Measurements from ENCODE around the gene SPON1.

The SPON1 gene

DNA sequence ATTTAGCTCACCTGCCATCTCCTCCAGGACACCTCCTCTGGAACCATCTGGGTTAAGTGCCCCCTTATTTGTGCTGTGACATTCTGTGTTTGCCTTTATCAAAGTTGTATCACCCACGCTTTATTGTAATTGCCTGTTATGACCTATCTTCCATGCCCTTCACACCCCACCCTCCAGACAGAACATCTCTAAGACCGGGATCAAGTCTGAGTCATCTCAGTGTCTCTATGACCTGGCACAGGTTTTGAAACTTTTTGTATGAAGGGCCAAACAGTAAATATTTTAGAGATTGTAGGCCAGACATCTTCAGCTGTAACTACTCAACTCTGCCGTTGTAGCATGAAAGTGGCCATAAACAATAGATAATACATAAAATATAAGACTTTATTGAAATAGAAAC lies 161.8 kb downstream of the SPON1 start:
- DNase-seq (ENCODE audit: insufficient read length, low spot score), result no peak
- TF ChIP-seq, protein P1, sequence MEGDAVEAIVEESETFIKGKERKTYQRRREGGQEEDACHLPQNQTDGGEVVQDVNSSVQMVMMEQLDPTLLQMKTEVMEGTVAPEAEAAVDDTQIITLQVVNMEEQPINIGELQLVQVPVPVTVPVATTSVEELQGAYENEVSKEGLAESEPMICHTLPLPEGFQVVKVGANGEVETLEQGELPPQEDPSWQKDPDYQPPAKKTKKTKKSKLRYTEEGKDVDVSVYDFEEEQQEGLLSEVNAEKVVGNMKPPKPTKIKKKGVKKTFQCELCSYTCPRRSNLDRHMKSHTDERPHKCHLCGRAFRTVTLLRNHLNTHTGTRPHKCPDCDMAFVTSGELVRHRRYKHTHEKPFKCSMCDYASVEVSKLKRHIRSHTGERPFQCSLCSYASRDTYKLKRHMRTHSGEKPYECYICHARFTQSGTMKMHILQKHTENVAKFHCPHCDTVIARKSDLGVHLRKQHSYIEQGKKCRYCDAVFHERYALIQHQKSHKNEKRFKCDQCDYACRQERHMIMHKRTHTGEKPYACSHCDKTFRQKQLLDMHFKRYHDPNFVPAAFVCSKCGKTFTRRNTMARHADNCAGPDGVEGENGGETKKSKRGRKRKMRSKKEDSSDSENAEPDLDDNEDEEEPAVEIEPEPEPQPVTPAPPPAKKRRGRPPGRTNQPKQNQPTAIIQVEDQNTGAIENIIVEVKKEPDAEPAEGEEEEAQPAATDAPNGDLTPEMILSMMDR (IDR thresholded peaks at IDR 0.05; ENCODE audit: insufficient read depth, missing control alignments), result no peak
- no peak for FAIRE-seq

DNA sequence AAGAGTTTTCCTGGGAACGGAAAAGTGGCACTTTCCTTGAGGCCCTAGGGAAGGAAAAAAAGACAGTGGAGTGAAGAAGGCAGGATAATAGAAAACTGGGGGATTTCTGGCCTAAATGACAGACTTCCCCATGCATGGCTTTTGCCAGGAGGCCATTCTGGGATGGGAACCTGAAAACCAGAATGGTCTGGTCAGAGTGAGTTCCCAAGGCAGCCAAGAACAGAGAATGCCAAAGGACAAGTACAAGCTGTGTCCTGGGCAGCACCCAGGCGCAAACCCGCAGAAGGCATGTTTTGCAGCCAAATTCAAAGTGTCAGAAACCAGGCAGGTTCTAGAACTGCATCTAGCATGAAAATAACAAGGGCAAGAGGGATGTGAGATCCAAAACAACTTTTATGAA lies 162.4 kb downstream of the SPON1 start:
- DNase-seq (ENCODE audit: insufficient read length, low spot score) (no peak), FAIRE-seq (no peak)
- TF ChIP-seq, protein P1 (IDR thresholded peaks at IDR 0.05; ENCODE audit: insufficient read depth, missing control alignments), result no peak

DNA sequence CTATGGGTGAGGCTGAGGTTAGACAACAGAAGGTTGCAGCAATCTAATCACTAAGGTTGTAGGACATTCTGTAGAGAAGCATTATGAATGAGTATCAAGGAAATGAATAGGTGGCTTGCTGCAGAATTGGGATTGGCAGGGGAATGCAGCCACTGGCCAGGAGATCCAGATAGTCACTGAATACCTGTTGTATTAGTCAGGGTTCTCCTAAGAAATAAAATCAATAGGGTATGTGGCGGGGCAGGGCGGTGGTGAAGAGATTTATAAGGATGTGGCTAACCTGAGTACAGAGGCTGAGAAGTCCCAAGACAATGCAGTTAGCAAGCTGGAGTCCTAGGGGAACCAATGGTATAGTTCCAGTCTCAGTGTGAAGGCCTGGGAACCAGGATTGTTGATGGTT lies 163.0 kb downstream of the SPON1 start:
- DNase-seq (ENCODE audit: insufficient read length, low spot score) (no peak), FAIRE-seq (no peak)
- TF ChIP-seq, protein P1 (IDR thresholded peaks at IDR 0.05; ENCODE audit: insufficient read depth, missing control alignments), result no peak

DNA sequence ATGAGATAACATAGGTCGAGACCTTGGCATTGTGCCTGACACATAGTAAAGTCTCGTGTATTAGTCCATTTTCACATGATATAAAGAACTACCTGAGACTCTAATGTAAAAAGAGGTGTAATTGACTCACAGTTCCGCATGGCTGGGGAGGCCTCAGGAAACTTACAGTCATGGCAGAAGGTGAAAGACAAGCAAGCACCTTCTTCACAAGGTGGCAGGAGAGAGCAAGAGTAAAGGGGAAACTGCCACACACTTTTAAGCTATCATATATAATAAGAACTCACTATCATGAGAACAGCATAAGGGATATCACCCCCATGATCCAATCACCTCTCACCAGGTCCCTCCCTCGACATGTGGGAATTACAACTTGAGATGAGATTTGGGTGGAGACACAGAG lies 165.2 kb downstream of the SPON1 start:
- FAIRE-seq (no peak), DNase-seq (ENCODE audit: insufficient read length, low spot score) (no peak)
- TF ChIP-seq, protein P1 (IDR thresholded peaks at IDR 0.05; ENCODE audit: insufficient read depth, missing control alignments), result no peak

DNA sequence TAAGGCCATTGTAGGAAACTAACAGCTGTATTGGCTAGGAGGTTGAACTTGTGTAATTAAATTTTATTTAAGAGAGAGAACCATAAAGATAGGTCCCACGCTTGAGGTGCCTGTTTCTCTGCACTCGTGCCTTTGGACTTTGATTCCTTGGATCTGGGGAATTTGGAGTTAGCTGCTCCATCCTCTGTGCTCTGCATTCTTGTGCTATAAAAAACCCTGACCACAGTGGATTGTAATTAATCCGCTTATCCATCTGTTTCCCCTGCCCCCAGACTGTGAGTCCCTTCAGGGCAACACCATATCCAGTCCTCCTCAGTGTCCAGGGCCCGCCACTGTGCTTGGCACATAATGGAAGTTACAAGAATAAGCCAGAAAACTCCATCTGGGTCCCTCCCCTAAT lies 169.8 kb downstream of the SPON1 start:
- DNase-seq (ENCODE audit: insufficient read length, low spot score) (peak; percentile 41), FAIRE-seq (peak; percentile 95)
- TF ChIP-seq, protein P1 (IDR thresholded peaks at IDR 0.05; ENCODE audit: insufficient read depth, missing control alignments), result no peak

DNA sequence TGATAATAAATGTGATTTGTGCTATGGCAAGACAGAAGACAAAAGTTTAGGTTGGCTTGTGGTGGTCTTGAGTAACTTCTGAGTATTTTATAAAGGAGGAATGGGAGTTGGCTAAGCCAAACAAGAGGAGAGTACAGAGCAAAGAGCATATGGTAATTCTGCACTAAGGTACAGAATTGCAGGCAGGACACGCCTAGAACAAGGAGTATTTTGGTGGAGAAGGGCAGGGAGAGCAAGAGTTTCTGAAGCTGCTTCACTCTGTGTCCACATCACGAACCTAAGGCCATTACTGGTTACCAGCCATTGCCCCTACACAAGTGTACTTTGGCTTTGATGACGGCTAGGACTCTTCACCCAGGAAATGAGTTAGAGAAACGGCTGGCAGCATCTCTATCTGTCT lies 170.9 kb downstream of the SPON1 start:
- TF ChIP-seq, protein P1 (IDR thresholded peaks at IDR 0.05; ENCODE audit: insufficient read depth, missing control alignments), result no peak
- DNase-seq (ENCODE audit: insufficient read length, low spot score) (no peak), FAIRE-seq (peak; percentile 35)

DNA sequence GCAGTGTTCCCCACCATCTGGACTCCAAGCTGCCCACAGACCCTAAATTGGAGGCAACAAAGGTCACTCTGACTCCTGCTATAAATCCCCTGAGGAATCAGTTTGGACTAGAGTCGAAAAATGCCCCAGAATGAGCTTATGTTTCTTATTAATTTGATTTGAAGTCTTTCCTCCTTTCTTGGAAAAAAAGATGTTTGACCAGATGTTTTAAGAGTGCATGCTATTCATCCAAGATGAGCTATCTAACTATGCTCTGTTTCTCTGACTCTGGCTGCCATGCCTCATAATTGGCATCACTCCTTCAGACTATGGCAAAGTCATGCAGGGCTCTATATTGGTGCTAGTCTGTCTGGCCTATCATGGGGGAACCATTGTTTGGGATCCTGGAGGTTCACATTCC lies 174.0 kb downstream of the SPON1 start:
- DNase-seq (ENCODE audit: insufficient read length, low spot score) (no peak), FAIRE-seq (no peak)
- TF ChIP-seq, protein P1 (IDR thresholded peaks at IDR 0.05; ENCODE audit: insufficient read depth, missing control alignments), result no peak
